Mononuclear cell (primary cell): ENCODE measurements around the gene ZC3H18. TPM values are rescaled to one million over a fixed set of nuclear protein-coding genes. Genes with fewer than 3 reads are reported as not detected.
A peak's percentile ranks its signal among the peaks of the same experiment; 100 is the strongest.

Experiments
- H3K27me3 ChIP-seq: 2 replicates; pipeline ENCODE4 v1.6.0; 2011; ENCODE audit warnings: low read length, control low read depth; ENCODE audit not compliant: insufficient read depth
- H3K4me1 ChIP-seq: 2 replicates; pipeline ENCODE4 v1.5.1; 2011; ENCODE audit warnings: mild to moderate bottlenecking, low read length, control low read depth; ENCODE audit not compliant: insufficient read depth
- H3K4me3 ChIP-seq: 2 replicates; pipeline ENCODE4 v1.5.1; 2011; ENCODE audit warnings: mild to moderate bottlenecking, low read length, moderate library complexity
- H3K9me3 ChIP-seq: 2 replicates; pipeline ENCODE4 v1.5.1; 2011; ENCODE audit warnings: low read depth, mild to moderate bottlenecking, control low read depth, low read length
- total RNA-seq: library from RNA; depleted of rRNA; stranded (reverse); fragments of >200 nt; gene quantifications from one replicate; pipeline ENCODE4 v1.2.3, GENCODE V29; 2012

ZC3H18 gene
- total RNA-seq, 1 donor = 24.7 TPM

DNA sequence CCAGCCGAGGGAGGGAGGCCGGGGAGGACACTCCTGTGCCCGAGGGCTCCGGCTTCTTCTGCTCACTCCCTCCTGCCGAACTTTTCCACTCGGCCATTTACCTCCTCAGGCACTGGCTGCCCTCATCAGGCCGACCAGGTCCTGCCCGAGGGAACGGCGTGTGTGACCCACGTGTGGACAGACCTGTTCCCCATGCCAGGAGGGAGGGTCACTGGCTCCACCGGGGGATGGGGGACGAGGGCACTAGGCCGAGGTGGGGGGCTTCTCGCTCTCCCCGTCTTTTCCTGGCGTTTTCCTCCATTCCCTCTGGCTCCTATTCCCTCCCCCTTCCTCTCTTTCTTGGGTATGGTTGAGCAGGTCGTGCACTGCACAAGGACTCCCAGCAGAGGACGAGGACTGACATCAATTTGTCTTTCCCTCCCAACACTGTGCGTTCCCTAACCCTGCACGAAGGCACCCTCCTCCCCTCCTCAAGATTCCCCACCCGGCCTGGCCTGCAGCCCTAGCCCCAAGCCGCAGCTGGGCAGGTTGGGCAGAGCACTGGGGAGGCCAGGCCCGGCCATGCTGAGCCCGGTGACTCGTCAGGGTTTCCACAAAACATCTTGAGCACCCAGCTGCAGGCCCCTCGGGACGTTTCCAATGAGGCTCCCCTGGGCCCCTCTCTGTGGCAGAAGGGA, 64.9 kb downstream of the ZC3H18 start:
- Histone ChIP-seq H3K4me1 (peaks cover 61% of the 10 kb centered on the region), H3K9me3 (no peaks in the 10 kb centered on the region), H3K27me3 (peaks cover 5% of the 10 kb centered on the region), H3K4me3 (peak overlapping the region; percentile 47)

DNA sequence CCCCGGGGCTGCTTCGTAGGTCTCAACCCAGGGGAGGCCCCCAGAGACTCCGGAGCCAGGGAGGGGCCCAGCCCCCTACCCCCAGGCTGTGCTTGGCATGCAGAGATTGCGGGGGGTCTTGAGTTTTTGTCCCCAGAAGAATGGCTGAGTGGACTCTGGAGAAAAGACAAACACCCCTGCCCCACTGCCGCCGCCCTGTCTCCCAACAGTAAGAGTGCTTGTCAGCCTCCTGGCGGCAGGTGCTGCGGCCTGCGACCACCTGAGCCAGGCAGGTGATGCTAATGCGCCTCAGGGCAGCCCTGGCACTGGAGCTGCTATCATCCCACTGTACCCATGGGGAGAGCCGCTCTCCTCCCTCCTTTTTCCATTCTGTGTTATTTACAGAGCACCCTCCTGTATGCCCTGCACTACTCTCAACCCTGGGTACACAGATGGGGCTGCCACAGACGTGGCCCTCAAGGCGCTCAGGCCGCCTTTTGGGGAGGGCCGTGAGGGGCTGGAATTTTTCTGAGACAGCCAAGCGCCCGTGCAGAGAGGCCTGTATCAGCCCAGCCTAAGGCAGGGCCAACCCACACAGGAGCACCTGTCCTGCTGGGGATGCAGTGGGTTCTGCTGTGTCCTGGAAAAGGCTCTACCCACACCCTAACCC, 65.6 kb downstream of the ZC3H18 start:
- Histone ChIP-seq H3K4me3 (no peak overlapping the region), H3K27me3 (peaks cover 8% of the 10 kb centered on the region), H3K9me3 (no peaks in the 10 kb centered on the region), H3K4me1 (peaks cover 66% of the 10 kb centered on the region)

DNA sequence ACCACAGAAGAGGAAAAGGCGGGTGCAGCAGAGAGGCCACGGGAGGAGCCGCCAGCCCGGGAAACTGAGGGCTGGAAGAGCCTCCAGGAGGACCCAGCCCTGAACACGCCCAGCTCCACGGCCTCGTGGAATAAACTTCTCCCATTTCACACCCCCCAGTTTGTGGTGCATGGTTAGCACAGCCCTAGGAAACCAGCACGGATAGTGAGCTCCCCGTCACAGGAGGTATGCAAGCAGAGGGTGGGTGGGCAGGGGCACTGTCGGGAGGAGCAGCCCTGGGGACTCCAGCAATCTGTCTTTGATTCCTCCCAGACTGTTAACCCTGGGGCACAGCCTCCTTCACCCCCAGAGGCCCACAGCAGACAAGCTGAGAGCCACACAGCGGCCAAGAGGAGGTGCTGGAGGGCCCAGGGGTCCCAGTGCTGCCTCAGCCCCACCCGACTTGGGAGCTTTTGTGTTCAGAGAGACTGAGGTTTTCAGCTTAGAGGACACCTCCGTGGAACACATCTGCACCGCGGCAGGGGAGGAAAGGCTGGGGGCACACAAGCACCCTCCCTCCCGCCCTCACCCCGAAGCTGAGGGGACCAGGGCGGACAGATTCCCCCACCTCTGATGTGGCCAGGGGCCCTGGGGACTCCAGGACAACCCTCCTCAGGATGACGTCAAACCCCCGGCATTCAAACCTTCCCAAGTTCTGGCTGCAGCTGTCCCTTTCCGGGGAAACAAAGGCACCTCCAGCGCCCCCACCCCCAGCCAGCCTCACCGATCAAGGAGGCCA, 66.5 kb downstream of the ZC3H18 start:
- Histone ChIP-seq H3K27me3 (peaks cover 8% of the 10 kb centered on the region), H3K9me3 (no peaks in the 10 kb centered on the region), H3K4me1 (peaks cover 68% of the 10 kb centered on the region), H3K4me3 (no peak overlapping the region)

DNA sequence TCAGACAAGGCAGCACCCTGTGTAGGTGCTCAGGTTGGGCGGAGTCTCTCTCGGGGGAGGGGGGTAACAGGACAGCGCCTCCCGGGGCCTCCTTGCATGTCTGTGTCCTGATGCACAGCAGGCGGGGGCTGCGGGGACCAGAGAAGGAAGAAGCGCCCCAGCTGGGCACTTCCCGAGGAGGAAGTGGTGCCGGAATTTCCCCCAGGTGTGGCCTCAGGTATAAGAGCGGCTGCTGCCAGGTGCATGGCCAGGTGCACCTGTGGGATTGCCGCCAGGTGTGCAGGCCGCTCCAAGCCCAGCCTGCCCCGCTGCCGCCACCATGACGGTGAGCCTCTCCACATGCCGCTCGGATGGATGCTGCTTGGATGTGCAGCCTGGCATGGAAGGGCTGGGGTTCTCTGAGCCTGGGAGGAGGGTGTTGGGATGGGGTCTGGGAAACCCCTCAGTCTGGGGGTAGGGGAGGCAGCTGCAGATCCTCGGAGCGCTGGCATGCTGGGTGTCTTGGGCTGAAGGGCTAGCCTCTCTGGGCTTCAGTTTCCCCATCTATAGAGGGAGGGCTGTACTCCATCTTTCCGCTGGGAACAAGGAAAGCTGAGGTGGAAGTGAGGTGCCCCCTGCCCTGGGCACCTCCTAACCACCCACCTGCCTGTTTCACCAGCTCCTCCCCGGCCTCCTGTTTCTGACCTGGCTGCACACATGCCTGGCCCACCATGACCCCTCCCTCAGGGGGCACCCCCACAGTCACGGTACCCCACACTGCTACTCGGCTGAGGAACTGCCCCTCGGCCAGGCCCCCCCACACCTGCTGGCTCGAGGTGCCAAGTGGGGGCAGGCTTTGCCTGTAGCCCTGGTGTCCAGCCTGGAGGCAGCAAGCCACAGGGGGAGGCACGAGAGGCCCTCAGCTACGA, 68.4 kb downstream of the ZC3H18 start, which contains the start of gene IL17C:
IL17C (plus strand) TSS at position 250 of the 908 bp plus-strand sequence; CDS start at position 320, 70 bp downstream.
- Histone ChIP-seq H3K4me3 (no peak within 1 kb of the TSS), H3K9me3 (no peaks in the 10 kb centered on the region), H3K4me1 (peaks cover 63% of the 10 kb centered on the region), H3K27me3 (peaks cover 8% of the 10 kb centered on the region)

DNA sequence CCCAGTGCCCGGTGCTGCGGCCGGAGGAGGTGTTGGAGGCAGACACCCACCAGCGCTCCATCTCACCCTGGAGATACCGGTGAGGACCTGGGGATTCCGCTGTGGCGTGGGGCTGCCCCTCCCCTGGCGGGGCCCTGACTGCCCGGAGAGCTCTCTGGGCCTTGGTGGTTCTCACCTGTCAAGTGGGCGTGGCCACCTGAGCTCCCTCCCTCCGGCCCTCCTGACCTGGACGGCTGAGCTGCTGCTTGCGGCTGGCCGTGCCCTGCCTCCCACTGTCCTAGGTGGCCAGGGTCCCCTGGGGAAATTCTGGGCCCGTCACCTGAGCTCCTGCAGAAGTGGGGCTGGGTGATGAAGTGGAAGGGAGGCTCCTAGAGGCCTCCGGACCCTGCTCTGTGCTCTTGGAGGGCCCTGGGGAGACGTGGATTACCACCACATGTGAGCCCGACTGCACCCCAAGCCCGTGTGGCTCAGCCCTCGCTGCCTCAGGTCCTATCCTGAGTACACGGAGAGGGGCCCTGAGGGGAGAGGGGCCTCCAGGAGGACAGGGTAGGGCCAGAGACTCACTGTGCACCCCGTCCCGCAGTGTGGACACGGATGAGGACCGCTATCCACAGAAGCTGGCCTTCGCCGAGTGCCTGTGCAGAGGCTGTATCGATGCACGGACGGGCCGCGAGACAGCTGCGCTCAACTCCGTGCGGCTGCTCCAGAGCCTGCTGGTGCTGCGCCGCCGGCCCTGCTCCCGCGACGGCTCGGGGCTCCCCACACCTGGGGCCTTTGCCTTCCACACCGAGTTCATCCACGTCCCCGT, 69.2 kb downstream of the ZC3H18 start:
- H3K9me3 ChIP-seq = no peaks in the 10 kb centered on the region
- H3K27me3 ChIP-seq = peaks cover 8% of the 10 kb centered on the region
- H3K4me1 ChIP-seq = peaks cover 55% of the 10 kb centered on the region
- H3K4me3 ChIP-seq = no peak overlapping the region

DNA sequence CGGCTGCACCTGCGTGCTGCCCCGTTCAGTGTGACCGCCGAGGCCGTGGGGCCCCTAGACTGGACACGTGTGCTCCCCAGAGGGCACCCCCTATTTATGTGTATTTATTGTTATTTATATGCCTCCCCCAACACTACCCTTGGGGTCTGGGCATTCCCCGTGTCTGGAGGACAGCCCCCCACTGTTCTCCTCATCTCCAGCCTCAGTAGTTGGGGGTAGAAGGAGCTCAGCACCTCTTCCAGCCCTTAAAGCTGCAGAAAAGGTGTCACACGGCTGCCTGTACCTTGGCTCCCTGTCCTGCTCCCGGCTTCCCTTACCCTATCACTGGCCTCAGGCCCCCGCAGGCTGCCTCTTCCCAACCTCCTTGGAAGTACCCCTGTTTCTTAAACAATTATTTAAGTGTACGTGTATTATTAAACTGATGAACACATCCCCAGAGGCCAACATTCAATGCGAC, 69.9 kb downstream of the ZC3H18 start:
- Histone ChIP-seq H3K4me1 (peaks cover 50% of the 10 kb centered on the region), H3K27me3 (peaks cover 8% of the 10 kb centered on the region), H3K4me3 (no peak overlapping the region), H3K9me3 (no peaks in the 10 kb centered on the region)

DNA sequence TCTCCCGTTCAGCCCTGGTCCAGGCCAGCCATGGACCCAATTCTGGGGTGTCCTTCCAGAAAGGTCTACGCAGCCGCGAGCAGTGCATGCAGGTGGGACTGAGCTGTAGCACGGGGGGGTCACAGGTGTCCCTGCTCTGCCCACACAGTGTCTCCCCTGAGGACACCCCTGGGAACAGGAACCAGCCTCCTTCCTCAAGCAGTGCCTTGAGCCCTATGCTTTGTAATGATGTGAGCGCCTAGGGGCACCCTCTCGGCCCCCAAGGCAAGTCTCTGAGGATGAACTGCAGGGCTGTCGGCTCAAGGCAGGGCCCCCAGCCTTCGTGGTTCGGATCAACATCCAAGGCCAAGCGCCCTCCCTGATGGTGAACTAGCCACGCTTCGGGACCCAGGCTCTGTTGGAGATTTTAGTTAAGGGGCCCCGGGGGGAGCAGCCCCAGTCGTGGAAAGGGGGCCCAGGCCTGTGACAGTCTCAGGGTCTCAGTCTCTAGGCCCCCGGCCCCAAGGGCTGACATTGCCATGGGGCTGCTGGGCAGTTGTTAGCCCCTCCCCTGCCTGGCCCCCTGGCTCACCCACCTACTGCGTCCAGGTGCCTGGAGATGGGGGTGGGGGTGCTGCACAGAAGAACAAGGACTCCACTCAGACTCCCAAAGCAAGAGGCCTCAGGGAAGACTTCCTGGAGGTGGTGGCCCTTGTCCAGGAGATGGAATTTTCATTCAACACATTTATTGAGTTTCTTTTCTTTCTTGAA, 70.5 kb downstream of the ZC3H18 start:
- H3K27me3 ChIP-seq = peaks cover 8% of the 10 kb centered on the region
- H3K4me1 ChIP-seq = peaks cover 48% of the 10 kb centered on the region

DNA sequence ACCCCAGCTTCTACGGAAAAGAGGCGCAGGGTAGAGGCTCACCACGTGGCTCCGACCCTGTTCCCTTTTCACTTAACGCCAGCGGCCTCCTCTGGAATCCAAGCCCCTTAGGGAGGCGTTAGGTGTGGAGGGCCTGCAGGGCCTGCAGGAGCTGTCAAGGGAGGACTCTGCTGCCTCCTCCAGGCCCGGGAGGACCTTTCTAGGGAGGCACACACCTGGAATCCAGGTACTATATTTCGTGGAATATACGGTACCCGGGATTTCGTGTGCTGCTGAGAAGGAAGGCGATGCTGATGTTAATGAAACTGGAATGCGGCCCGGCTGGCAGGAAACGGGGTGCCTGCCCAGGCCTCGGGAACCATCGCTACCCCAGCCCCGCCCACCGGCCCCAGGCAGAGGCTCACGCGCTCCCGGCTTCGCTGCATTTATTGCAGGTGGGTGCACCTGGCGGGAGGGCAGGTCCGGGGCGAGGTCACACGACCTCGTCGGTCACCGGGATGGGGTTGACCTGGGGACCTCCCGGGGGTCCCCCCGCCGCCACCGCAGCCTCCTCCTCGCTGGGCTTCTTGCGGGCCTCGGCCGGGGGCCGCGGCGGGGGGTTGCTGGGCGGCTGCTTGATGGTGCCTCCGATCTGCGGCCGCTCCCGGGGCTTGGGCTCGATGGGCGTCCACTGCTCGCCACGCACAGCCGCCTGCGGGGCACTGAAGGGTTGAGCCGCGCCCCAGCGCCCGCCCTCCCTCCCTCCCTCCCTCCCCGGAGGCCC, 72.9 kb downstream of the ZC3H18 start:
- Histone ChIP-seq H3K4me1 (peaks cover 46% of the 10 kb centered on the region), H3K27me3 (peaks cover 8% of the 10 kb centered on the region), H3K9me3 (no peaks in the 10 kb centered on the region), H3K4me3 (no peak overlapping the region)

More for the DNA sequence above, 70.5 kb downstream of the ZC3H18 start:
- no peak overlapping the region for H3K4me3 ChIP-seq
- H3K9me3 ChIP-seq = no peaks in the 10 kb centered on the region

DNA sequence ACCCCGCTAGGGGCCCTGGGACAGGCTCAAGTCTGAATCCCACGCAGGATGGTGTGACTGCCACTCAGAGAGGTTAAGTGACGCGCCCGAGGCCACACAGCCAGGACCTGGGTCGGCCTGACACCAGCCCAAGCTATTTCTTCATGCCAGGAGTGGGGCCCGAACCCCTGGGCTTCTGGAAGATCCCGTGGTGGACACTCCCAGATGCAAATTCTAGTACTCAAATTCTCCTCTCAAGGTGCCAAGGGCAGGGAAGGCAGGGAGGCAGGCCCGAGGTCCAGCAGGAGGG, 73.4 kb downstream of the ZC3H18 start:
- H3K4me3 ChIP-seq = no peak overlapping the region
- H3K4me1 ChIP-seq = peaks cover 46% of the 10 kb centered on the region
- peaks cover 8% of the 10 kb centered on the region for H3K27me3 ChIP-seq
- H3K9me3 ChIP-seq = no peaks in the 10 kb centered on the region

DNA sequence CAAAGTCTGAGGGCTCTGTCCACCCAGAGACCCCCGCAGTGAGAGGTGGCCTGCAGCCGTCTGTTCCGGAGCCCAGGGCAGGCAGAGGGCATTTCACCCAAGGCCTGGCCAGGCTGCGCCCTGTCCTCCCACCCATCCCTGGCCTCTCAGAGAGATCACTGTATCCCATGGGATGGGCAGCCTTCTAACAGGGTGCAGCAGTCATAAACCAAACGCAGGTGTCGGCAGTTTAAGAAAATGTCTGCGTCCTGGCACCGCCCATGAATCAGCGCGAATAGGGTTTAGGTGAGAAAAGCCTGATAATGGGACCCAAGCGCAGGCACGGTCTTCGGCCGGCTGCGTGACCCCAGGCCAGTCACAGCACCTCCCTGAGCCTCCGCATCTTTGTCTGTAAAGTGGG, 75.3 kb downstream of the ZC3H18 start:
- Histone ChIP-seq H3K27me3 (peaks cover 2% of the 10 kb centered on the region), H3K4me1 (peaks cover 45% of the 10 kb centered on the region), H3K4me3 (no peak overlapping the region), H3K9me3 (no peaks in the 10 kb centered on the region)

DNA sequence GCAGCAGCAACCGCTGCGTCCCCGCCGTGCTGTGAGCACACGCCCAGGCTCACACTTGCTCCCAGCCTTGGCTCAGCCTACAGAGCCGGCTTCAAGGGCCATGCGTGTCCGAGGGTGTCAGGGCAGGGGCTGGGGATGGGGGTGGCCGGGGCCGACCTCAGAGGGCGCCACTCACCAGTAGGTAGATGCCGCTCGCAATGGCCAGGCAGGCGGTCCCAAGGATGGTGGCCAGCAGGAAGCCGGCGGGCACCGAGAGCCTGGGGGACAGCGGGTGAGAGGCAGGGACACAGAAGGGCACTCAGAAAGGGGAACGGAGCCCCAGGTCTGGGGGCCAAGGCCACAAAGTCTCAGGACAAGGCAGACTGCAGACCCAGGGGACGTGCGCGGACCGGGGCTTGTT, 75.7 kb downstream of the ZC3H18 start:
- H3K4me3 ChIP-seq = no peak overlapping the region
- no peaks in the 10 kb centered on the region for H3K9me3 ChIP-seq
- peaks cover 40% of the 10 kb centered on the region for H3K4me1 ChIP-seq
- H3K27me3 ChIP-seq = no peaks in the 10 kb centered on the region

DNA sequence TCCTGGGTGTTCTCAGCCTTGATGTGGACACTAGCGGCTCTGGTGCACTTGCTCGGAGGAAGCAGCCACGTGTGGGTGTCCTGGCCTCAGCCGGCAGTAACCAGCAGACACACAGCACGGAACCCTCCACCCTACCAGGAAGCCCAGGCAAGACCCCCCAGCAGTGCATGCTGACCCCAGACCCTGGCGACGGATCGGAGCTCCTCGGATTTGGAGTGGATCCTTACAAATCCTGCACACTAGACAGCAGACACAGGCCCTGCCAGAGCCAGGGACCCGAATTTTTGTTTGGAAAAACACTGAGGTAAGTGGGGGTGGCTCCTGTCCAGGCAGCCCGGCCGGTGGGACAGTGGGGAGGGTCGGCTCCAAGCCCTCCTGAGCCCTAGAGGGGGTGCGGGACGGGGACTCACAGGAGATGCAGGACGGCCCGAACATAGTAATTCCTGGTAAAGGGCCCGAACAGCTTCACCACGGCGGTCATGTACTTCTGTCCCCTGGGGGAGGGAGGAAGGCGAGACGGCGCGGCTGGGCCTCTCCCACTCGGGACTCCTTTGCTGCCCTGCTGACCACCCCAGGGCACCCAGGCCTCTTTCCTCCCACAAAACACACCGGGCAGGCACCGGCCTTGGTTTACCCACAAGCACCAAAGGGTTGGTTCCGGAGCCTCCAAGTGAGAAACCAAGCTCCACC, 76.3 kb downstream of the ZC3H18 start:
- no peaks in the 10 kb centered on the region for H3K27me3 ChIP-seq
- no peak overlapping the region for H3K4me3 ChIP-seq
- H3K9me3 ChIP-seq = no peaks in the 10 kb centered on the region
- H3K4me1 ChIP-seq = peaks cover 44% of the 10 kb centered on the region
